ENCODE results near the gene PROSER3. TPM values are rescaled to one million over a fixed set of nuclear protein-coding genes. Genes with fewer than 3 reads are reported as not detected.

The PROSER3 gene
- total RNA-seq: 6.1 and 9.9 TPM in 2 replicates

DNA sequence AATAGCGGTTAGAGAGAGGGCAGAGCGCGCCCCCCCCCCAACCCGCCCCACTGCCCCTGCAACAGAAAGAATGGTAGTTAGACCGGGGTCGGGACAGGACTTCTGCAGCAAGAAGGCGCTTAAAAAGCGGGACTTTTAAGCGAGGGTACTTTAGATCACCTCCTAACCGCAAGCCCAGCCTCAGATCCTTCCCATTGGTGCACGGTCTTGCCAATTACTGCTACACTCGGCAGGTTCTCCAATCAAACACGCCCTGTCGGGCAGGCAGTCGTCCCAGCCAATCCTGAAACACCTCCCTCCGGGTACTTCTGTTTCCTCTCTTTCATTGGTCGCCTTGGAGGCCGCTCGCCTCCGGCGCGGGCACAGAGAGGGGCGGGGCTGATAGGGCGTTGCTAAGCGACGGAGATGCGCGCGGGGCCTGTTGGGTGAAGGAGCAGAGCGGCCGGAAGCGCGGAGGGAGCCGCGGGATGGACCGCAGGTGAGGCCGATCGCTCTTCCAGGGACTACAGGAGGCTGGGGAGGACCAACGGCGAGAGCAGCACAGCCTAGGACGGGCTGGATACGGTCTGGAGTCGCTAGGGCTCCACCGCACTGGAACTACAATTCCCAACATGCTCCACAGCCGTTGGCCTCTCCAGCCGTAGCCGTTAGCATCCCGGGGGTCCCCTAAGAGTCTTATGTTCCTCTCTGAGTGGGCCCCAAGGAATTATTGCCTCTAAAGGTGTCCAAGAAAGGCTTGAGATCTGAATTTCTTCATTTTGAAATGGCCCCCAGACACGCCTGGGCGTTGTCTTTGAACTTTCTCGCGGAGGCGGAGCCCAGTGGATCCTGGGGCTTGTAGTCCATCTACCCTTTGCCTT, at the start of gene PROSER3:
TSS of gene PROSER3 (plus strand) at position 428 of the 860 bp plus-strand sequence. CDS start at position 468, 40 bp downstream.

GRCh38 chr19:35717665-35718344, 40.2 kb upstream of the PROSER3 start, which contains the start of gene KMT2B:
TSS of gene KMT2B (plus strand) at chr19:35718003. CDS start at chr19:35718019, 16 bp downstream.

DNA sequence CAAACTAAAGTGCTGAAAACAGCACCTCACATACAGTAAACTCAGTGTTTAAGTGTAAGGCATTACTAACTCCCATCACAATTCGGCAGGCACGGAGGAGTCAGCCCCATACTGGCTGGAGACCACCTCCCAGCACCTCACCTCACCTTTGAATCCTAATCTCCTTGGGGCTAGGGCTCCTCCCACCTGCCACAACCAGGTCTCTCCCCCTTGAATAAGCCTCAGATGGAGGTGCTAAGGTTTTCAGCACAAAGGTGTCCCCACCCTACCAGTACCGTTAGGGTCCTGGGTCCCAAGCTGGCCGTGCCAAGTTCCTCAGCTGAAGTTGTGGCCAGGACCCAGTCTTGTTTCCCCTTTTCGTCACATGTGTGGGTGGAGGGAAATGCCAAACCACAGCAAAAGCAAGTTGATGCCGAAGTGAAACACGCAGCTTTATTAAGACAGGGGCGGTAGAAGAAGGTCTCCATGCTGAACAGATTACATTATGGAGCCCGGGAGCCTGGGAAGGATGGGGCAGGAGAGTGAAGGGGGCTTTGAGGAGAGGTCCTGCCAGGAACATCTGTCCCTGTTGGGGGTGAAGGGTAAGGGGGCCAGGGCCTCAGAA, 15.8 kb upstream of the PROSER3 start, which contains the start of gene IGFLR1:
TSS of gene IGFLR1 (minus strand) at position 332 of the 604 bp plus-strand sequence. CDS start 1,272 bp downstream, outside the sequence.

DNA sequence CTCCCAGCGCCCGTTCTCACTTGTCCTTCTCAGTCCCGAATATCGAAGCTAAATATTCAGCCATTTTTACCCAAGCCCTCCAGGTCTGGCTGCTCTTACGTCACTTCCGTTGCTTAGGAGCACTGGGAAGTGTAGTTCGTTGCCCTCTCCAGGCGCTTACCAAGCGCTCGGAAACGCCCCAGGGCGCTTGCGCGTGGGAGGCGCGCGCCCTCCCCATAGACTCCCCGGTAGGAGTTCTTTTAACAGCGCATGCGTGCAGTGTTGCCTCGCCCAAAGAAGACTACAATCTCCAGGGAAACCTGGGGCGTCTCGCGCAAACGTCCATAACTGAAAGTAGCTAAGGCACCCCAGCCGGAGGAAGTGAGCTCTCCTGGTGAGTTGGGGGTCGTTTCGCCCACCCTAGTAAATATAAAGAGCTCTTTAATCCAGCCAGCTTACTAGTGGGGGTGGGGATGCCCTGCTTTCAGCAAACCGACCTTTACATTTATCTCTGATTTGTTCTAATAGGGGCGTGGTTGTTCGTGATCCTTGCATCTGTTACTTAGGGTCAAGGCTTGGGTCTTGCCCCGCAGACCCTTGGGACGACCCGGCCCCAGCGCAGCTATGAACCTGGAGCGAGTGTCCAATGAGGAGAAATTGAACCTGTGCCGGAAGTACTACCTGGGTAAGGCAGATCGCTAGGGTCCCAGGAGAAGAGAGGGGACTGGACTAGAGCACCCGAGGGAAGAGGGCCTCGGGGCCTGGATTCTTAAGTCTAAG, 12.5 kb upstream of the PROSER3 start, which contains the start of the genes PSENEN and U2AF1L4:
TSS of gene PSENEN (plus strand) at position 324 of the 759 bp plus-strand sequence. CDS start at position 604, 280 bp downstream.
TSS of gene U2AF1L4 (minus strand) at position 91 of the 759 bp plus-strand sequence. CDS start at position 64, 27 bp downstream.

GRCh38 chr19:35748106-35749020, 9.6 kb upstream of the PROSER3 start, which contains the start of gene LIN37:
TSS of gene LIN37 (plus strand) at chr19:35748576. CDS start at chr19:35748725, 149 bp downstream.

GRCh38 chr19:35756377-35757230, 1.4 kb upstream of the PROSER3 start, which contains the start of gene HSPB6:
TSS of gene HSPB6 (minus strand) at chr19:35757029. CDS start at chr19:35757008, 21 bp downstream.

DNA sequence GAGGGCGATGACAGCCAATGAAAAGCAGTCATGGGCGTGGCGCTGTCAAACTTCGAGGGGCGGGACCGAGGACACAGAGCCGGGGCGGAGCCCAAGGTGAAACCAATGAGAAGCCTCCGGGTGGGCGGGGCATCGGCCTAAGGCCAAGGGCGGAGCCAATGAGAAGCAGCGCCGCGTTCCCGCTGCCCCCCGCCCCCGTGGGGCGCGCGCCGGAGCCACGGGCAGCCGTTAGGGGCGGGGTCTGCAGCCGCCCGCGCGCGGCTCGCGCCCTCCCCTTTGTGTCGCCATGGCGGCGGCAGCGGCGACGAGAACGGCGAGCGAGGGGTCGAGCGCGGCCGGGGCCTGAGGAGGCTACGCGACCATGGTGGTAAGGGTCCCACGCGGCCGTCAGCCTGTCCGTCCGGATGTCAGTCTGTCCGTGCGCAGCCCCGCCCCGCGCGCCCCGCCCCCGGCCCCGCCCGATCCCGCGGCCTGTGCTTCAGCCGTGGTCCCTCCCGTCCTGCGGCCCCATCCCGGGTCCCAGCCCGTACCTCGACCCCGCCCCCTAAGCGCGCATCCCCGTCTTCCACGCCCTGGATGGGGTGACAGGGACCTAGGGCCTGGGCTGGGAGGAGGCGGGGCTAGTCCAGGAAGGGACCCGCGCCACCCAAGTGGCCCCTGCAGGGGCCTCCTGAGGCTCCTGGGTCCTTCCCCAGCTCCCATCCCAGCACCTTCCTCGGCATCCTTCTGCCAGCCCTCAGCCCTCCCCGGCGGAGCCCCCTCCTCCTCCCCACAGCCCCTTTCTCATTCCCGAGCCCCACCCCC, 17.5 kb downstream of the PROSER3 start, which contains the start of gene ARHGAP33:
TSS of gene ARHGAP33 (plus strand) at position 267 of the 804 bp plus-strand sequence. CDS start at position 362, 95 bp downstream.

GRCh38 chr19:35812220-35813042, 54.5 kb downstream of the PROSER3 start, which contains the start of gene PRODH2:
TSS of gene PRODH2 (minus strand) at chr19:35812845. CDS start at chr19:35812805, 40 bp downstream.

Other genes with a start within 250 kb of the PROSER3 start
- 6.4 and 13.6 TPM in 2 replicates for gene DMKN, start 244.5 kb upstream of the PROSER3 start, total RNA-seq
- gene SBSN, start 229.9 kb upstream of the PROSER3 start, total RNA-seq: 2.9 and 10.6 TPM in 2 replicates
- 0.17 TPM in 1 of 2 replicates, not detected in the other for gene GAPDHS, start 224.7 kb upstream of the PROSER3 start, total RNA-seq
- gene TMEM147, start 212.6 kb upstream of the PROSER3 start, total RNA-seq: 56.6 and 103 TPM in 2 replicates
- not detected in 2 replicates for gene ATP4A, start 194.5 kb upstream of the PROSER3 start, total RNA-seq
- not detected in 2 replicates for gene PMIS2, start 172.0 kb upstream of the PROSER3 start, total RNA-seq
- gene HAUS5, start 145.4 kb upstream of the PROSER3 start, total RNA-seq: 6.6 and 12.2 TPM in 2 replicates
- 53.3 and 62.4 TPM in 2 replicates for gene RBM42, start 129.1 kb upstream of the PROSER3 start, total RNA-seq
- gene ETV2, start 116.4 kb upstream of the PROSER3 start, total RNA-seq: 0.17 and 0.44 TPM in 2 replicates
- 225 and 365 TPM in 2 replicates for gene COX6B1, start 109.9 kb upstream of the PROSER3 start, total RNA-seq
- not detected in 2 replicates for gene UPK1A, start 91.7 kb upstream of the PROSER3 start, total RNA-seq
- not detected in 2 replicates for gene ZBTB32, start 53.6 kb upstream of the PROSER3 start, total RNA-seq
- 9.8 and 10.9 TPM in 2 replicates for gene KMT2B, start 40.2 kb upstream of the PROSER3 start, total RNA-seq
- 0.29 and 1.2 TPM in 2 replicates for gene IGFLR1, start 15.7 kb upstream of the PROSER3 start, total RNA-seq
- gene U2AF1L4, start 12.8 kb upstream of the PROSER3 start, total RNA-seq: 4.6 and 7.3 TPM in 2 replicates
- 18.4 and 20.2 TPM in 2 replicates for gene PSENEN, start 12.5 kb upstream of the PROSER3 start, total RNA-seq
- gene LIN37, start 9.6 kb upstream of the PROSER3 start, total RNA-seq: 8.0 and 18.5 TPM in 2 replicates
- gene HSPB6, start 1.1 kb upstream of the PROSER3 start, total RNA-seq: 125 and 302 TPM in 2 replicates
- 5.6 and 10.0 TPM in 2 replicates for gene ARHGAP33, start 17.4 kb downstream of the PROSER3 start, total RNA-seq
- not detected in 2 replicates for gene PRODH2, start 54.7 kb downstream of the PROSER3 start, total RNA-seq
- gene NPHS1, start 94.3 kb downstream of the PROSER3 start, total RNA-seq: not detected in 2 replicates
- gene KIRREL2, start 98.7 kb downstream of the PROSER3 start, total RNA-seq: not detected in 2 replicates
- 5.1 and 11.7 TPM in 2 replicates for gene APLP1, start 110.4 kb downstream of the PROSER3 start, total RNA-seq
- 3.2 and 3.6 TPM in 2 replicates for gene NFKBID, start 142.4 kb downstream of the PROSER3 start, total RNA-seq
- 0.87 and 1.8 TPM in 2 replicates for gene HCST, start 144.4 kb downstream of the PROSER3 start, total RNA-seq
- gene TYROBP, start 150.1 kb downstream of the PROSER3 start, total RNA-seq: 0.33 TPM in 1 of 2 replicates, not detected in the other
- gene LRFN3, start 178.2 kb downstream of the PROSER3 start, total RNA-seq: 2.5 and 6.3 TPM in 2 replicates
- 8.9 and 12.9 TPM in 2 replicates for gene SDHAF1, start 237.0 kb downstream of the PROSER3 start, total RNA-seq

Data from smooth muscle cell of trachea (primary cell).